Naive B cell (primary cell): ENCODE data around the gene NHEJ1. TPM values are rescaled to one million over a fixed set of nuclear protein-coding genes. Genes with fewer than 3 reads are reported as not detected.

Source experiments
- ATAC-seq, 2 donors: fragments of 150-1000 bp; cut with Tn5 transposase; 2 replicates each; pipeline ENCODE4 v1.10.0; 2021; ENCODE audit warnings: low read depth in 2 of 2, mild to moderate bottlenecking in 2 of 2, moderate library complexity in 2 of 2
- DNase-seq: peaks from one replicate; pipeline ENCODE4 v3.0.0; 2022
- H3K27ac Mint-ChIP-seq, 6 donors: one replicate each; pipeline ENCODE4 v1.8.0; 2020 to 2022; ENCODE audit warnings: mild to moderate bottlenecking in 6 of 6, mixed read lengths in 6 of 6, moderate library complexity in 5 of 6, inconsistent platforms in 2 of 6
- H3K27me3 Mint-ChIP-seq, 3 donors: one replicate each; pipeline ENCODE4 v1.8.0; 2021 to 2022; ENCODE audit warnings: mixed read lengths in 3 of 3, mild to moderate bottlenecking in 1 of 3
- H3K36me3 Mint-ChIP-seq, 2 donors: one replicate each; pipeline ENCODE4 v1.8.0; 2020 to 2022; ENCODE audit warnings: mixed read lengths in 2 of 2, inconsistent platforms in 1 of 2, mild to moderate bottlenecking in 1 of 2
- H3K4me1 Mint-ChIP-seq, 3 donors: one replicate each; pipeline ENCODE4 v1.8.0; 2020 to 2022; ENCODE audit warnings: mixed read lengths in 3 of 3, inconsistent platforms in 1 of 3, mild to moderate bottlenecking in 1 of 3, moderate library complexity in 1 of 3
- H3K4me3 Mint-ChIP-seq, 8 donors: one replicate each; pipeline ENCODE4 v1.8.0; 2020 to 2022; ENCODE audit warnings: mild to moderate bottlenecking in 8 of 8, mixed read lengths in 8 of 8, moderate library complexity in 8 of 8, inconsistent platforms in 2 of 8
- H3K9me3 Mint-ChIP-seq, 7 donors: one replicate each; pipeline ENCODE4 v1.8.0; 2020 to 2022; ENCODE audit warnings: mixed read lengths in 7 of 7, mild to moderate bottlenecking in 5 of 7, inconsistent platforms in 2 of 7, moderate library complexity in 1 of 7
- polyA plus RNA-seq, 6 donors: library from polyadenylated mRNA; unstranded; fragments of 300-500 nt; fragmentation: Illumina TruSeq; gene quantifications; one replicate each; pipeline ENCODE4 v1.2.3, GENCODE V29; 2021; ENCODE audit warnings: low read depth in 6 of 6

Gene NHEJ1
- polyA plus RNA-seq, 6 donors from 2014 or later: 24.8 to 31.5 (median 27.7) TPM

- H3K27ac Mint-ChIP-seq: peak overlapping the region in 3 of 6 donors; percentile 54 to 80 (median 59)
- H3K4me3 Mint-ChIP-seq: peak overlapping the region in 7 of 8 donors; percentile 43 to 75 (median 51)
- H3K9me3 Mint-ChIP-seq: peaks cover 0 to 2% (median 0%) of the 10 kb centered on the region in 7 donors
- peaks cover 0 to 8% of the 10 kb centered on the region in 2 donors for H3K36me3 Mint-ChIP-seq
- peaks cover 44 to 91% (median 66%) of the 10 kb centered on the region in 3 donors for H3K27me3 Mint-ChIP-seq
- DNase-seq (peak; percentile 72), ATAC-seq (peak; percentile 92 to 93)
- peaks cover 16 to 29% (median 21%) of the 10 kb centered on the region in 3 donors for H3K4me1 Mint-ChIP-seq
Measured at GRCh38 chr2:219057709-219058540, 102.7 kb downstream of the NHEJ1 start.

GRCh38 chr2:219056896-219057708 lies 103.5 kb downstream of the NHEJ1 start:
- Mint-ChIP-seq H3K9me3 (peaks cover 0 to 2% (median 0%) of the 10 kb centered on the region in 7 donors), H3K27ac (no peak overlapping the region), H3K4me1 (peaks cover 16 to 29% (median 21%) of the 10 kb centered on the region in 3 donors), H3K36me3 (peaks cover 0 to 8% of the 10 kb centered on the region in 2 donors), H3K27me3 (peaks cover 42 to 90% (median 66%) of the 10 kb centered on the region in 3 donors), H3K4me3 (peak overlapping the region in 1 of 8 donors; percentile 62)
- no peak for ATAC-seq
- no peak for DNase-seq

GRCh38 chr2:219056176-219056895 lies 104.3 kb downstream of the NHEJ1 start:
- no peak overlapping the region for H3K27ac Mint-ChIP-seq
- peaks cover 16 to 27% (median 21%) of the 10 kb centered on the region in 3 donors for H3K4me1 Mint-ChIP-seq
- H3K4me3 Mint-ChIP-seq: peak overlapping the region in 3 of 8 donors; percentile 14 to 36 (median 25)
- H3K9me3 Mint-ChIP-seq: peaks cover 0 to 2% (median 0%) of the 10 kb centered on the region in 7 donors
- no peak for ATAC-seq
- DNase-seq: no peak
- H3K36me3 Mint-ChIP-seq: peaks cover 0 to 8% of the 10 kb centered on the region in 2 donors
- H3K27me3 Mint-ChIP-seq: peaks cover 37 to 88% (median 65%) of the 10 kb centered on the region in 3 donors

GRCh38 chr2:219054956-219055903 lies 105.4 kb downstream of the NHEJ1 start:
- peaks cover 44 to 94% (median 72%) of the 10 kb centered on the region in 3 donors for H3K27me3 Mint-ChIP-seq
- no peak for DNase-seq
- H3K9me3 Mint-ChIP-seq: peaks cover 0 to 2% (median 0%) of the 10 kb centered on the region in 7 donors
- H3K4me3 Mint-ChIP-seq: no peak overlapping the region
- peaks cover 16 to 26% (median 20%) of the 10 kb centered on the region in 3 donors for H3K4me1 Mint-ChIP-seq
- peaks cover 0 to 8% of the 10 kb centered on the region in 2 donors for H3K36me3 Mint-ChIP-seq
- no peak overlapping the region for H3K27ac Mint-ChIP-seq
- no peak for ATAC-seq

- Mint-ChIP-seq H3K4me3 (no peak overlapping the region), H3K27me3 (peaks cover 72 to 90% (median 87%) of the 10 kb centered on the region in 3 donors), H3K9me3 (no peaks in the 10 kb centered on the region), H3K27ac (no peak overlapping the region), H3K4me1 (no peaks in the 10 kb centered on the region), H3K36me3 (no peaks in the 10 kb centered on the region)
- no peak for DNase-seq
- ATAC-seq: no peak
Measured at GRCh38 chr2:219049282-219049681, 111.3 kb downstream of the NHEJ1 start.

GRCh38 chr2:219045937-219046550 lies 114.6 kb downstream of the NHEJ1 start:
- no peaks in the 10 kb centered on the region for H3K36me3 Mint-ChIP-seq
- ATAC-seq (no peak), DNase-seq (no peak)
- H3K4me3 Mint-ChIP-seq: no peak overlapping the region
- peaks cover 0 to 10% (median 4%) of the 10 kb centered on the region in 3 donors for H3K4me1 Mint-ChIP-seq
- H3K27ac Mint-ChIP-seq: no peak overlapping the region
- no peaks in the 10 kb centered on the region for H3K9me3 Mint-ChIP-seq
- peaks cover 76 to 95% (median 93%) of the 10 kb centered on the region in 3 donors for H3K27me3 Mint-ChIP-seq

- Mint-ChIP-seq H3K36me3 (no peaks in the 10 kb centered on the region), H3K9me3 (peaks cover 0 to 2% (median 0%) of the 10 kb centered on the region in 7 donors), H3K27me3 (peaks cover 64 to 92% (median 86%) of the 10 kb centered on the region in 3 donors), H3K27ac (no peak overlapping the region), H3K4me3 (peak overlapping the region in 1 of 8 donors; percentile 6), H3K4me1 (peaks cover 0 to 11% (median 5%) of the 10 kb centered on the region in 3 donors)
- no peak for DNase-seq
- ATAC-seq: no peak
Measured at GRCh38 chr2:219042750-219043149, 117.9 kb downstream of the NHEJ1 start.

GRCh38 chr2:219042157-219042556 lies 118.5 kb downstream of the NHEJ1 start:
- Mint-ChIP-seq H3K4me3 (peak overlapping the region in 1 of 8 donors; percentile 25), H3K9me3 (peaks cover 0 to 2% (median 0%) of the 10 kb centered on the region in 7 donors)

GRCh38 chr2:219041252-219041651 lies 119.4 kb downstream of the NHEJ1 start, which contains the start of gene CFAP65:
Gene CFAP65 (minus strand): TSS chr2:219041516. CDS start chr2:219039048, 2,468 bp downstream.
- DNase-seq (no peak), ATAC-seq (no peak)
- Mint-ChIP-seq H3K4me1 (peaks cover 0 to 11% (median 5%) of the 10 kb centered on the region in 3 donors), H3K9me3 (peaks cover 0 to 2% (median 0%) of the 10 kb centered on the region in 7 donors), H3K27me3 (peaks cover 61 to 93% (median 88%) of the 10 kb centered on the region in 3 donors), H3K4me3 (peak within 1 kb of the TSS in 5 of 8 donors; percentile 27 to 71 (median 53)), H3K27ac (peak within 1 kb of the TSS in 1 of 6 donors; percentile 62), H3K36me3 (no peaks in the 10 kb centered on the region)

More at GRCh38 chr2:219042157-219042556, 118.5 kb downstream of the NHEJ1 start:
- no peaks in the 10 kb centered on the region for H3K36me3 Mint-ChIP-seq
- ATAC-seq: no peak
- peaks cover 0 to 11% (median 5%) of the 10 kb centered on the region in 3 donors for H3K4me1 Mint-ChIP-seq
- no peak overlapping the region for H3K27ac Mint-ChIP-seq
- H3K27me3 Mint-ChIP-seq: peaks cover 64 to 92% (median 89%) of the 10 kb centered on the region in 3 donors
- no peak for DNase-seq

GRCh38 chr2:219038600-219038999 lies 122.0 kb downstream of the NHEJ1 start:
- no peak for ATAC-seq
- no peaks in the 10 kb centered on the region for H3K36me3 Mint-ChIP-seq
- H3K27ac Mint-ChIP-seq: no peak overlapping the region
- no peak for DNase-seq
- H3K4me3 Mint-ChIP-seq: no peak overlapping the region
- peaks cover 46 to 97% (median 88%) of the 10 kb centered on the region in 3 donors for H3K27me3 Mint-ChIP-seq
- peaks cover 0 to 2% (median 0%) of the 10 kb centered on the region in 7 donors for H3K9me3 Mint-ChIP-seq
- H3K4me1 Mint-ChIP-seq: peaks cover 0 to 11% (median 5%) of the 10 kb centered on the region in 3 donors

- peaks cover 0 to 3% (median 0%) of the 10 kb centered on the region in 7 donors for H3K9me3 Mint-ChIP-seq
- peaks cover 46 to 97% (median 88%) of the 10 kb centered on the region in 3 donors for H3K27me3 Mint-ChIP-seq
- ATAC-seq (no peak), DNase-seq (no peak)
- no peak overlapping the region for H3K4me3 Mint-ChIP-seq
- no peaks in the 10 kb centered on the region for H3K36me3 Mint-ChIP-seq
- no peak overlapping the region for H3K27ac Mint-ChIP-seq
- H3K4me1 Mint-ChIP-seq: peaks cover 0 to 11% (median 5%) of the 10 kb centered on the region in 3 donors
Measured at GRCh38 chr2:219037783-219038499, 122.7 kb downstream of the NHEJ1 start.
